ENCODE results near the gene DUSP14.

DNA sequence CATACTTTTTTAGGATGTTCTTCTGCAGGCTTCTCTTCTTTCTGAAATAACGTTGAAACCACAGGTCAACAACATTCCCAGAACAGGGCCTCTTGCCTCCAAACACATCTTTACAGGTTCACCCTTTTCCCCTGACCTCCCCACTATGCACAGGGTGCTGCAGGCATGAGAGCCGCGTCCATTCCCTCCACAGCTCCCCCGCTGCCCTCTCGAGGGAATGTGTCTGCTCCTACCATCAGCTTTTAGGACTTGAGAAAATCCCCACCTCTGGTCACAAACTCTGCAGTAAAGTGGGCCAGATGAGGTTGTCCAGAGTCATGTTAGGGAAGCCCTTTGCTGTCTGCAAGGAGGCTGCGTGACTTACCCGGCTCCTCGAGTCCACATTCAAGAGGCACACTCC, 30.5 kb downstream of the DUSP14 start:
- TF ChIP-seq, protein P1, sequence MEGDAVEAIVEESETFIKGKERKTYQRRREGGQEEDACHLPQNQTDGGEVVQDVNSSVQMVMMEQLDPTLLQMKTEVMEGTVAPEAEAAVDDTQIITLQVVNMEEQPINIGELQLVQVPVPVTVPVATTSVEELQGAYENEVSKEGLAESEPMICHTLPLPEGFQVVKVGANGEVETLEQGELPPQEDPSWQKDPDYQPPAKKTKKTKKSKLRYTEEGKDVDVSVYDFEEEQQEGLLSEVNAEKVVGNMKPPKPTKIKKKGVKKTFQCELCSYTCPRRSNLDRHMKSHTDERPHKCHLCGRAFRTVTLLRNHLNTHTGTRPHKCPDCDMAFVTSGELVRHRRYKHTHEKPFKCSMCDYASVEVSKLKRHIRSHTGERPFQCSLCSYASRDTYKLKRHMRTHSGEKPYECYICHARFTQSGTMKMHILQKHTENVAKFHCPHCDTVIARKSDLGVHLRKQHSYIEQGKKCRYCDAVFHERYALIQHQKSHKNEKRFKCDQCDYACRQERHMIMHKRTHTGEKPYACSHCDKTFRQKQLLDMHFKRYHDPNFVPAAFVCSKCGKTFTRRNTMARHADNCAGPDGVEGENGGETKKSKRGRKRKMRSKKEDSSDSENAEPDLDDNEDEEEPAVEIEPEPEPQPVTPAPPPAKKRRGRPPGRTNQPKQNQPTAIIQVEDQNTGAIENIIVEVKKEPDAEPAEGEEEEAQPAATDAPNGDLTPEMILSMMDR (IDR thresholded peaks at IDR 0.05), result no peak
- TF ChIP-seq EP300 (IDR thresholded peaks at IDR 0.05), result no peak
- TF ChIP-seq POLR2A (IDR thresholded peaks at IDR 0.05), result no peak
